H1 (cell line): ENCODE results near the gene TRMT61A. TPM values are rescaled to one million over a fixed set of nuclear protein-coding genes. Genes with fewer than 3 reads are reported as not detected.

Experiments used
- CTCF ChIA-PET: fragments of 300-600 bp; sonication (Branson Sonifier 250); formaldehyde crosslinking; loops from one replicate; lab custom pipeline; 2021; ENCODE audit not compliant: partially characterized antibody; lab: Charles Lee
- POLR2A ChIA-PET: fragments of 300-600 bp; sonication (Branson Sonifier 250); formaldehyde crosslinking; loops from one replicate; lab custom pipeline; 2021; ENCODE audit warnings: inconsistent platforms; ENCODE audit not compliant: partially characterized antibody; lab: Charles Lee
- DNase-seq, 2 experiments: peaks; one replicate each; pipeline versions ENCODE4 v3.0.0 to v3.0.0-alpha.2; 2010 to 2022; ENCODE audit warnings: low spot score in 2 of 2, low read depth in 1 of 2, mixed read lengths in 1 of 2
- FAIRE-seq: peaks from 2 replicates; lab custom pipeline; 2011; peaks lifted over from hg19 to GRCh38; lab: Jason Lieb, UNC
- H2AFZ ChIP-seq: 2 replicates; pipeline ENCODE4 v1.8.1; 2012; ENCODE audit warnings: low read length, inconsistent platforms
- H2AK5ac ChIP-seq: 2 replicates; pipeline ENCODE4 v1.6.1; 2013; ENCODE audit warnings: low read depth, low read length
- H2BK120ac ChIP-seq: replicated peaks from 2 replicates; pipeline ENCODE3; 2013; ENCODE audit warnings: low read depth, low read length, inconsistent platforms
- H2BK12ac ChIP-seq: 2 replicates; pipeline ENCODE4 v1.6.1; 2013; ENCODE audit warnings: low read depth, low read length
- H2BK15ac ChIP-seq: 2 replicates; pipeline ENCODE4 v1.6.1; 2013; ENCODE audit warnings: low read length
- H2BK20ac ChIP-seq: 2 replicates; pipeline ENCODE4 v1.6.1; 2013; ENCODE audit warnings: low read length
- H2BK5ac ChIP-seq: 2 replicates; pipeline ENCODE4 v1.6.1; 2013; ENCODE audit warnings: low read depth, low read length
- H3K14ac ChIP-seq: 2 replicates; pipeline ENCODE4 v1.6.1; 2013; ENCODE audit warnings: inconsistent platforms; ENCODE audit not compliant: insufficient read length
- H3K18ac ChIP-seq: 2 replicates; pipeline ENCODE4 v1.6.1; 2013; ENCODE audit warnings: low read length; ENCODE audit errors: extremely low read depth
- H3K23ac ChIP-seq: 2 replicates; pipeline ENCODE4 v1.6.1; 2013; ENCODE audit warnings: inconsistent platforms; ENCODE audit not compliant: insufficient read length
- H3K23me2 ChIP-seq: 2 replicates; pipeline ENCODE4 v1.6.1; 2013; ENCODE audit warnings: low read depth, low read length
- H3K27ac ChIP-seq: 2 replicates; pipeline ENCODE4 v1.6.1; 2011; ENCODE audit warnings: low read depth, low read length, inconsistent platforms
- H3K27me3 ChIP-seq, 4 experiments: replicated peaks in 1 of 4; 1 replicate in 1 of 4; 2 replicates in 3 of 4; pipeline versions ENCODE4 v1.6.1 to v1.8.1; 2011 to 2013; ENCODE audit warnings: low read length in 3 of 4, mild to moderate bottlenecking in 3 of 4, inconsistent platforms in 2 of 4, mixed read lengths in 2 of 4, moderate library complexity in 1 of 4; ENCODE audit not compliant: control insufficient read depth in 3 of 4, insufficient read depth in 3 of 4; ENCODE audit errors: extremely low read depth in 1 of 4
- H3K36me3 ChIP-seq, 4 experiments: 2 replicates each; pipeline versions ENCODE4 v1.6.1 to v1.8.1; 2011 to 2013; ENCODE audit warnings: mild to moderate bottlenecking in 4 of 4, low read length in 3 of 4, moderate library complexity in 2 of 4, control low read depth in 1 of 4, inconsistent platforms in 1 of 4; ENCODE audit not compliant: insufficient read depth in 4 of 4, control insufficient read depth in 2 of 4
- H3K4ac ChIP-seq: replicated peaks from 2 replicates; pipeline ENCODE3; 2013; ENCODE audit warnings: low read length, low read depth, mixed read lengths, inconsistent platforms; ENCODE audit not compliant: insufficient read length
- H3K4me1 ChIP-seq, 4 experiments: replicated peaks in 1 of 4; 1 replicate in 1 of 4; 2 replicates in 3 of 4; pipeline versions ENCODE4 v1.6.1 to v1.8.1; 2011 to 2013; ENCODE audit warnings: low read length in 3 of 4, inconsistent platforms in 2 of 4, mixed read lengths in 1 of 4; ENCODE audit not compliant: insufficient read depth in 4 of 4, control insufficient read depth in 3 of 4
- H3K4me2 ChIP-seq, 2 experiments: 2 replicates each; pipeline versions ENCODE4 v1.6.1 to v1.8.1; 2011 to 2013; ENCODE audit warnings: low read depth in 2 of 2, low read length in 2 of 2, control low read depth in 1 of 2, inconsistent platforms in 1 of 2, mild to moderate bottlenecking in 1 of 2; ENCODE audit not compliant: insufficient read depth in 1 of 2
- H3K4me3 ChIP-seq, 4 experiments: fragments of 200-600, 300-600 bp in 1 of 4; sonication (generic), shearing (Covaris generic), sonication (Bioruptor Twin) in 1 of 4; 2 replicates each; pipeline versions ENCODE4 v1.5.1 to v1.8.1; 2011 to 2016; ENCODE audit warnings: low read length in 4 of 4, low read depth in 3 of 4, control low read depth in 2 of 4, inconsistent platforms in 2 of 4, mild to moderate bottlenecking in 2 of 4, mixed read lengths in 1 of 4, moderate library complexity in 1 of 4; ENCODE audit not compliant: insufficient read depth in 2 of 4; ENCODE audit errors: extremely low read depth in 1 of 4
- H3K56ac ChIP-seq: replicated peaks from 2 replicates; pipeline ENCODE3; 2013; ENCODE audit warnings: low read depth, mild to moderate bottlenecking, mixed read lengths, low read length, inconsistent platforms; ENCODE audit not compliant: insufficient read length
- H3K79me1 ChIP-seq: 2 replicates; pipeline ENCODE4 v1.6.1; 2013; ENCODE audit warnings: low read depth, low read length, control low read depth
- H3K79me2 ChIP-seq, 2 experiments: 2 replicates each; pipeline versions ENCODE4 v1.6.1 to v1.8.1; 2012 to 2013; ENCODE audit warnings: low read length in 2 of 2, mild to moderate bottlenecking in 2 of 2, inconsistent platforms in 1 of 2; ENCODE audit not compliant: insufficient read depth in 2 of 2, control insufficient read depth in 1 of 2
- H3K9ac ChIP-seq, 4 experiments: replicated peaks in 1 of 4; 1 replicate in 1 of 4; 2 replicates in 3 of 4; pipeline versions ENCODE4 v1.6.1 to v1.8.1; 2011 to 2013; ENCODE audit warnings: low read depth in 3 of 4, low read length in 3 of 4, control low read depth in 2 of 4, mild to moderate bottlenecking in 2 of 4, moderate library complexity in 2 of 4, inconsistent platforms in 1 of 4; ENCODE audit errors: extremely low read depth in 1 of 4
- H3K9me3 ChIP-seq, 2 experiments: 2 replicates each; pipeline versions ENCODE4 v1.6.1 to v1.8.1; 2012 to 2013; ENCODE audit warnings: mild to moderate bottlenecking in 2 of 2, moderate library complexity in 2 of 2, control low read depth in 1 of 2, inconsistent platforms in 1 of 2, low read depth in 1 of 2, low read length in 1 of 2, mixed read lengths in 1 of 2; ENCODE audit not compliant: insufficient read depth in 2 of 2
- H4K20me1 ChIP-seq, 2 experiments: replicated peaks in 1 of 2; 2 replicates each; pipeline versions ENCODE3 to v1.8.1; 2011 to 2013; ENCODE audit warnings: inconsistent platforms in 2 of 2, low read length in 2 of 2, mild to moderate bottlenecking in 1 of 2; ENCODE audit not compliant: insufficient read depth in 2 of 2, control insufficient read depth in 1 of 2
- H4K5ac ChIP-seq: 2 replicates; pipeline ENCODE4 v1.6.1; 2013; ENCODE audit warnings: low read length, low read depth, mixed read lengths, inconsistent platforms; ENCODE audit not compliant: insufficient read length
- H4K8ac ChIP-seq: 2 replicates; pipeline ENCODE4 v1.8.0; 2013; ENCODE audit warnings: mild to moderate bottlenecking, moderate library complexity, low read length, inconsistent platforms; ENCODE audit not compliant: insufficient read depth; ENCODE audit errors: extremely low read depth
- H4K91ac ChIP-seq: replicated peaks from 2 replicates; pipeline ENCODE3; 2013; ENCODE audit warnings: low read length, mixed read lengths, inconsistent platforms; ENCODE audit not compliant: insufficient read length
- ASH2L ChIP-seq: fragments of 200-600, 300-600 bp; sonication (generic); IDR thresholded peaks from one replicate; pipeline ENCODE4 v1.7.1; 2017; ENCODE audit warnings: low read length
- CTBP2 ChIP-seq: IDR thresholded peaks from 2 replicates; pipeline ENCODE4 v1.7.0; 2011; ENCODE audit warnings: borderline replicate concordance, mild to moderate bottlenecking, moderate library complexity, mixed read lengths, low read length; ENCODE audit not compliant: insufficient read depth, insufficient read length
- EGR1 ChIP-seq: IDR thresholded peaks from 2 replicates; pipeline ENCODE4 v1.6.1; 2011; ENCODE audit warnings: low read depth, low read length, borderline replicate concordance
- EZH2 ChIP-seq: fragments of 200-600 bp; sonication (generic); IDR thresholded peaks from 2 replicates; pipeline ENCODE4 v1.7.1; 2012; ENCODE audit warnings: low read depth, mild to moderate bottlenecking, moderate library complexity, low read length, inconsistent platforms; ENCODE audit not compliant: severe bottlenecking
- NRF1 ChIP-seq: IDR thresholded peaks from 2 replicates; pipeline ENCODE4 v1.6.1; 2011; ENCODE audit warnings: mild to moderate bottlenecking, low read depth, low read length, improper control_type of control experiment
- RFX5 ChIP-seq: IDR thresholded peaks from 2 replicates; pipeline ENCODE4 v1.6.1; 2011; ENCODE audit warnings: low read depth, low read length, improper control_type of control experiment, borderline replicate concordance
- SIN3A ChIP-seq, 2 experiments: IDR thresholded peaks in 1 of 2; conservative IDR thresholded peaks in 1 of 2; 2 replicates each; pipeline ENCODE4 v1.6.1; 2011 to 2012; ENCODE audit warnings: low read length in 2 of 2, improper control_type of control experiment in 1 of 2, low read depth in 1 of 2, mild to moderate bottlenecking in 1 of 2
- SUZ12 ChIP-seq: fragments of 200-600 bp; sonication (generic); IDR thresholded peaks from 2 replicates; pipeline ENCODE4 v1.6.1; 2012; ENCODE audit warnings: mild to moderate bottlenecking, inconsistent platforms, low read length, moderate library complexity, mixed read lengths
- TAF7 ChIP-seq: optimal IDR thresholded peaks from 2 replicates; pipeline ENCODE3; 2011; ENCODE audit warnings: low read depth, mild to moderate bottlenecking, inconsistent platforms, low read length, moderate library complexity, borderline replicate concordance
- USF2 ChIP-seq: IDR thresholded peaks from 2 replicates; pipeline ENCODE4 v1.6.1; 2011; ENCODE audit warnings: low read length, improper control_type of control experiment
- ZNF274 ChIP-seq: IDR thresholded peaks from 2 replicates; pipeline ENCODE4 v1.7.0; 2012; ENCODE audit warnings: low read length, borderline replicate concordance; ENCODE audit errors: extremely low read depth
- WGBS, 2 experiments: shearing (Covaris generic) in 1 of 2; methylation state at CpG; one replicate each; pipeline versions ENCODE4 v1.1.6 to v1.1.7; 2013 to 2015; ENCODE audit warnings: low lambda C conversion rate in 2 of 2, mixed read lengths in 2 of 2, inconsistent platforms in 1 of 2, low coverage in 1 of 2, missing lambda C conversion rate in 1 of 2; ENCODE audit not compliant: insufficient replicate concordance in 2 of 2, insufficient coverage in 1 of 2, insufficient read length in 1 of 2; ENCODE audit errors: extremely low coverage in 1 of 2, missing lambda C conversion rate in 1 of 2; 5-methylcytosine and 5-hydroxymethylcytosine counted together
- polyA plus RNA-seq, 7 experiments: library from polyadenylated mRNA; depleted of rRNA in 3 of 7; stranded (reverse) in 5 of 7; unstranded in 2 of 7; fragments of >200 nt in 5 of 7; fragments of 200-250 nt in 2 of 7; gene quantifications; 1 replicate in 5 of 7; 2 replicates in 1 of 7; 4 replicates in 1 of 7; pipeline versions ENCODE4 v1.2.1 to v1.2.3, GENCODE V29; 2011 to 2013; ENCODE audit warnings: missing spikeins in 2 of 7, mixed read lengths in 2 of 7
- total RNA-seq: library from RNA; stranded (reverse); fragmentation: NEBNext Ultra II Directional; extraction: Animal tissue kit (Norgen Biotek cat#: 25700); gene quantifications from 2 replicates; pipeline ENCODE4 v1.2.1, GENCODE V29; 2021

Gene TRMT61A
- total and polyA plus RNA-seq, 2 of the 8 experiments (the other 6 are each of a cell fraction or from before 2014, with no cell fraction given): 15.8 to 19.0 TPM

- POLR2A ChIA-PET: interaction anchor here (0.8 to 29.8 kb wide), 6 partner anchors 9 to 35 kb away, joined by 3 to 844 read pairs (median 5); partner anchors contain the start of genes BAG5, CKB and COA8
- no peak overlapping the region for H2AK5ac ChIP-seq
- peaks cover 0 to 4% of the 10 kb centered on the region in 2 experiments for H4K20me1 ChIP-seq
- H2BK120ac ChIP-seq: no peak overlapping the region
- no peak overlapping the region for H3K56ac ChIP-seq
- no peak for FAIRE-seq
- H2BK5ac ChIP-seq: peak overlapping the region; percentile 60; the same call in 1 of the 2 replicates
- CTCF ChIA-PET: interaction anchor here (0.6 to 28.8 kb wide), 11 partner anchors 9 to 159 kb away, joined by 3 to 921 read pairs (median 6); partner anchors contain the start of genes CKB and TRMT61A
- no peaks in the 10 kb centered on the region for H3K23me2 ChIP-seq
- H2BK15ac ChIP-seq: no peak overlapping the region
- no peaks in the 10 kb centered on the region for H3K9me3 ChIP-seq
- H3K27me3 ChIP-seq: no peaks in the 10 kb centered on the region
- no peak overlapping the region for H3K9ac ChIP-seq
- no peak overlapping the region for H3K4me3 ChIP-seq
- H2AFZ ChIP-seq: no peak overlapping the region
- peaks cover 0 to 20% (median 16%) of the 10 kb centered on the region in 4 experiments; a peak in 6 of 7 replicates for H3K4me1 ChIP-seq
- H3K14ac ChIP-seq: no peak overlapping the region
- no peak overlapping the region for H2BK20ac ChIP-seq
- H4K8ac ChIP-seq: no peak overlapping the region
- H3K36me3 ChIP-seq: no peaks in the 10 kb centered on the region
- H3K18ac ChIP-seq: no peak overlapping the region
- no peaks in the 10 kb centered on the region for H3K79me2 ChIP-seq
- 84% methylated on average over 10 of the region's 11 CpGs; no CpG with 5 or more reads in 1 of the 2 experiments for WGBS, 2 experiments
- no peak overlapping the region for H2BK12ac ChIP-seq
- no peak overlapping the region for H4K91ac ChIP-seq
- H3K4me2 ChIP-seq: no peak overlapping the region
- H3K27ac ChIP-seq: no peak overlapping the region
- no peak overlapping the region for H3K4ac ChIP-seq
- H4K5ac ChIP-seq: no peak overlapping the region
- DNase-seq: no peak
- no peaks in the 10 kb centered on the region for H3K79me1 ChIP-seq
- H3K23ac ChIP-seq: no peak overlapping the region
- TF ChIP-seq NRF1 (no peak), RFX5 (no peak), CTBP2 (no peak), SIN3A (conservative IDR thresholded peaks at IDR 0.05 in 1 of 2, IDR thresholded peaks at IDR 0.05 in 1 of 2; ENCODE audit: low read depth in 1 of 2, low read length in 2 of 2) (no peak), USF2 (no peak), ZNF274 (no peak), EZH2 (no peak), EGR1 (no peak), SUZ12 (no peak), TAF7 (no peak), ASH2L (no peak)
These were observed 18.5 kb downstream of the TRMT61A start for GRCh38 chr14:103547455-103547940.
